ENCODE results near the gene KIF3A.

The KIF3A gene

GRCh38 chr5:132771503-132771998, 34.2 kb upstream of the KIF3A start:
- TF ChIP-seq CTCF (IDR thresholded peaks at IDR 0.05), result no peak
- H3K27ac ChIP-seq, result peak overlapping the region; percentile 79 to 97
- DNase-seq (ENCODE audit: low spot score), result peak; percentile 79
- peak overlapping the region; percentile 16 for H3K4me3 ChIP-seq

- Histone ChIP-seq H3K27ac (peak overlapping the region; percentile 79 to 97), H3K4me3 (no peak overlapping the region)
- TF ChIP-seq CTCF (IDR thresholded peaks at IDR 0.05), result no peak
- peak; percentile 72 for DNase-seq (ENCODE audit: low spot score)
These were observed 33.3 kb upstream of the KIF3A start for GRCh38 chr5:132770476-132771159.

GRCh38 chr5:132768485-132768868, 31.1 kb upstream of the KIF3A start:
- peak; percentile 72 for DNase-seq (ENCODE audit: low spot score)
- Histone ChIP-seq H3K27ac (peak overlapping the region in 1 of 2 donors; percentile 66), H3K4me3 (no peak overlapping the region)
- TF ChIP-seq CTCF (IDR thresholded peaks at IDR 0.05), result no peak

DNA sequence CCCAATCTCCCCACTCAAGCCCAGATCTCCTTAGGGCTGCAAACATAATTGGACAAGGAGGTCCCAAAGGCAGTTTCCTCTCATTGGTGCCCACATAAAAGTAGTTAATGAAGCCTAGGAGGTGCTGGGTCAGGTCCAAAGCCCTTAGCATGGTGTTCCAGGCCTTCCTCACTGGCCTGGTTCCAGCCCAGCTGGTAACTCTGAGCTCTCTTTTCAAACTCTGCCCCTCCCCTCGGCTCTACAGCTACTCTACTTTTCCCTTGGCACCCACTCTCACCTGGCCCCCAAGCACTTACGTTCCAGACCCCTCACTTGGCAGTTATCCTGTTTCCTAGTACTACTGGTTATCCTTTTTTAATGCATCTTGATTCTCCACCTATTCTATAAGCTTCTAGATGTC, 29.8 kb upstream of the KIF3A start:
- TF ChIP-seq CTCF (IDR thresholded peaks at IDR 0.05), result no peak
- peak; percentile 58 for DNase-seq (ENCODE audit: low spot score)
- peak overlapping the region in 1 of 2 donors; percentile 66 for H3K27ac ChIP-seq
- no peak overlapping the region for H3K4me3 ChIP-seq

- no peak for TF ChIP-seq CTCF (IDR thresholded peaks at IDR 0.05)
- H3K27ac ChIP-seq, result peak overlapping the region in 1 of 2 donors; percentile 66
- H3K4me3 ChIP-seq, result no peak overlapping the region
- no peak for DNase-seq (ENCODE audit: low spot score)
These were observed 29.4 kb upstream of the KIF3A start for GRCh38 chr5:132766806-132767055.

GRCh38 chr5:132766020-132766805, 28.9 kb upstream of the KIF3A start:
- DNase-seq (ENCODE audit: low spot score), result no peak
- Histone ChIP-seq H3K27ac (peak overlapping the region in 1 of 2 donors; percentile 66), H3K4me3 (no peak overlapping the region)
- no peak for TF ChIP-seq CTCF (IDR thresholded peaks at IDR 0.05)
